ENCODE data around the gene CHSY3. TPM values are rescaled to one million over a fixed set of nuclear protein-coding genes. Genes with fewer than 3 reads are reported as not detected.

Gene CHSY3
- total RNA-seq, 4 donors from 2014 or later: 3.1 to 6.9 (median 4.1) TPM

DNA sequence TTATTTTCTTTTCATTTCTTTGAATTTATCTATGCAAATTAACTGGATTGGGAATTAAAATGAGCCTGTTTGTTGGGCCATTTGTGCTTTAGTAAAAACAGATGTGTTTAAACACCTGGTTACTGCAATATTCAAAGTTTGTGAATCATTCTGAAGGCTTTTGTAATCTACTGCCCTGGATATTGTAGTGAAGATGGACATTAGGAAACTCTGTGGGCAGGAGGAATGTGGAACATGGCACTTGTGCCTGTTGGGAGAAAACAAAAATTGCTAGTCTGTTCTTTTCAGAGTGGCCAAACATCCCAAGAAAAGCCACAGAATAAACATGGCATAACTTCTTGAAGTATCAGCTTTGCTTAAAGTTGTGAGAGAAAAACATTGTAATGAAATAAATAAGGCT is 40.8 kb downstream of the CHSY3 start:
- ATAC-seq (ENCODE audit: low FRiP score) (no peak), DNase-seq (ENCODE audit: low spot score) (no peak)
- no peak for TF ChIP-seq CTCF (IDR thresholded peaks at IDR 0.05)

DNA sequence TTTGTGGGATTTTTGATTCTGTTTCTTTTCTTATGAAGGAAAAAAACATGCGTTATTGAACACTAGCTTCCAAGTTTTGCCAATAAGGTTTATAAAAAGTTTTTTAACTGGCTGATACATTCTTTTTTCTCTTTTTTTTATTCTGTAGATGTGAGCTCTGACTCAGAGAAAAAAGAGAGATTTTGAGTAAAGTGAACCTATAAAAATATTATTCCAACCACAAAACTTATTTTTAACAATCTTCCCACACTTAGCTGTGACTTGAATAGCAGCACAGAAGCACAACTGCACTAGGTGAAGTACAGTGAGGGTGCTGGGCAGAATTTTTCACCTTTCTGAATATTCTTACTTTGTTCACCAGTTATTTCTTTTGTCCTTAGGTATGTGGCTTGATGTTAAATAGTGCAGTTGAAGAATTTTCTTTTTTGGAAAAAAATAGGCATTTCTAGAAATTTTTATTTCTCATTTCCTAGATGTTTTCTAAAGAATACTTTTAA is 41.6 kb downstream of the CHSY3 start:
- no peak for DNase-seq (ENCODE audit: low spot score)
- no peak for ATAC-seq (ENCODE audit: low FRiP score)
- no peak for TF ChIP-seq CTCF (IDR thresholded peaks at IDR 0.05)

DNA sequence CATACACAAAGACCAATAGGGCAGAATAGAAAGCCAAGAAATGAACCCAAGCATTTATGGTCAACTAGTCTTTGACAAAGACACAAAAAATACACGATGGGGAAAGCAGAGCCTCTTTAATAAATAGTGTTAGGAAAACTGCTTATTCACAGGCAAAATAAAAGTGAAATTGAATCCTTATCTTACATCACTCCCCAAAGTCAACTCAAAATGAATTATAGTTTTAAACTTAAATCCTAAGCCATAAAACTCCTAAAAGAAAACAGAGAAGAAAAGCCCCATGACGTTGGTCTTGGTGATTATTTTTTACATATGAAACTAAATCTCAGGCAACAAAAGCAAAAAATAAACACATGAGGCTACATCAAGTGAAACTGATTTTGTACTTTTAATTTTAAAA is 46.8 kb downstream of the CHSY3 start:
- no peak for ATAC-seq (ENCODE audit: low FRiP score)
- TF ChIP-seq CTCF (IDR thresholded peaks at IDR 0.05): no peak
- DNase-seq (ENCODE audit: low spot score): no peak

DNA sequence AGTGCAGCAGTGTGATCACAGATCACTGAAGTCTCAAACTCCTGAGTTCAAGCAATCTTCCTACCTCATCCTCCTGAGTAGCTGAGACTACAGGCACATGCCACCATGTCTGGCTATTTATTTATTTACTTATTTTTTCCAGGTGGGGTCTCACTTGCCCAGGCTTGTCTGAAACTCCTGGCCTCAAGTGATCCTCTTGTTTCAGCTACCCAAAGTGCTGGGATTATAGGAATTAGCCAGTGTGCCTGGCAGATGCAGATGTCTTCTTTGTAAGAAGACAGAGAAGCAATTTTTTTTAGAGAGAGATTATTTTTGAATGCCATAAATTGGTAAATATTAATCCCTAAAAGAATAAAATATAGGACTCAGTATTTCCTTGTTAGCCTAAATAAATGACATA is 54.3 kb downstream of the CHSY3 start:
- ATAC-seq (ENCODE audit: low FRiP score) (no peak), DNase-seq (ENCODE audit: low spot score) (no peak)
- TF ChIP-seq CTCF (IDR thresholded peaks at IDR 0.05): no peak

DNA sequence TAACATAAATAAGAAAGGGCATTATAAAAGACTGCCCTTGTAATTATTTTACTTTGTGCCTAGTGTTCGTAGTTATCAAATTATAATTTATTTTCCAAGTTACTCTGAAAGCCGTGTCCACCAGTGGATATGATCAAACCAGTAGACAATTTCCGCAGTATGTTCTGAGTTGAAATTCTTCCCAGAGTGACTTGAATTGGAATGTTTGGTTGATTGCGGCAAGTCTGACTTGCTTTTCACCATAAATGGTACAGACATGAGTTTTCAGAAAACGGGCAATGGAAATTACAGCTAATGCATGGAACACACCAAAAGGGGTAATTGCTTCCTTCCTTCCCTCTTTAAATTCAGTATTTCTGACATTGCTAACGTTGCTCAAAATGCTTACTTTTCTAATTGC is 56.6 kb downstream of the CHSY3 start:
- no peak for TF ChIP-seq CTCF (IDR thresholded peaks at IDR 0.05)
- ATAC-seq (ENCODE audit: low FRiP score) (no peak), DNase-seq (ENCODE audit: low spot score) (no peak)

DNA sequence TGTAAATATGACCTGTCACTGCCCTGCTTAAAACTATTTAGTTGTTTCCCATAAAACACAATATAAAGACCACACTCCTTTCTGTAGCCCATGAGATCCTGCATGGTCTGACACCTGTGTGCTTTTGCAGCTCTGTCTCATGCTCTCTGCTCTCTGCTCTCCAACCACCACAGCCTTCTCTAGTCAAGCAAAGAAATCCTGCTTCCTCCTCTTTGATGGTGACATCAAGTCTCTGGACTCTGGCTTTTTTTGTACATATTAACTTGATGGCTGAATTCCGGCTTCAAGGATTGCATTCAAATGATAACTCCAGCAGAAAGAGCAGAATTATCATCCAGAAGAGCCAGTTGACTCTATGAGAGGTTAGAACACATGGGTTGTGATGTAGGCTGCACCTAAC is 58.2 kb downstream of the CHSY3 start:
- ATAC-seq (ENCODE audit: low FRiP score) (no peak), DNase-seq (ENCODE audit: low spot score) (no peak)
- TF ChIP-seq CTCF (IDR thresholded peaks at IDR 0.05): no peak

DNA sequence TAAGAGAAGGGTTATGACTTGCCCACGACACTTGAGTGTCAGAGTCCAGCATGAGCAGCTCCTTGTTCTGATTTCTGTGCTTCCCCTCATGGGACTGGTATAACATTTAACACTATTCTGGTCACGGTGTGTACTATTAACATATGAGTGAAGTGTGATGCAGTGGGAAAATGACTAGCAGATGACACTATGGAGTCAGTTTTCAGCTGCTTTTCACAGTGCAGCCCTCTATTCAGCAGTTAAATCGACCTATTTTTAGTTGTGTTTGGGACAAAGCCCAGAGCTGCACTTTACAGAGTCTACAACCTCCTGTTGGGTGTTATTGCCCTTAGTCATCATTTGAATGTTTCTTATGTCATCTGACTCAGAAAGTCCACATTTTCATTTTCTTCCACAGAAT is 59.1 kb downstream of the CHSY3 start:
- DNase-seq (ENCODE audit: low spot score) (no peak), ATAC-seq (ENCODE audit: low FRiP score) (no peak)
- TF ChIP-seq CTCF (IDR thresholded peaks at IDR 0.05): no peak

Measured in omental fat pad (tissue), 4 donors.